Tibial artery (tissue), 4 donors: ENCODE measurements around the gene TRPV5.

ENCODE experiments used
- DNase-seq, 2 donors: peaks; one replicate each; pipeline ENCODE4 v3.0.0-alpha.2; 2019
- H3K27ac ChIP-seq, 2 donors: fragments of 200-600 bp; sonication (generic) in 1 of 2; 1 replicate in 1 of 2; 2 replicates in 1 of 2; pipeline ENCODE4 v1.5.1; 2018 to 2019; ENCODE audit warnings: mild to moderate bottlenecking in 1 of 2
- H3K27me3 ChIP-seq, 2 donors: fragments of 200-600 bp; sonication (generic) in 1 of 2; one replicate each; pipeline versions ENCODE4 v1.5.1 to v1.6.0; 2016 to 2019
- H3K36me3 ChIP-seq, 3 donors: fragments of 200-600 bp; sonication (generic) in 2 of 3; one replicate each; pipeline ENCODE4 v1.5.1; 2016 to 2019; ENCODE audit warnings: mild to moderate bottlenecking in 2 of 3
- H3K4me1 ChIP-seq, 4 donors: fragments of 200-600 bp; sonication (generic) in 2 of 4; 1 replicate in 3 of 4; 2 replicates in 1 of 4; pipeline ENCODE4 v1.5.1; 2016 to 2019
- H3K4me3 ChIP-seq, 2 donors: fragments of 200-600 bp; sonication (generic) in 1 of 2; 1 replicate in 1 of 2; 2 replicates in 1 of 2; pipeline ENCODE4 v1.5.1; 2018 to 2019; ENCODE audit warnings: mild to moderate bottlenecking in 2 of 2
- H3K9me3 ChIP-seq, 3 donors: fragments of 200-600 bp; sonication (generic) in 1 of 3; one replicate each; pipeline ENCODE4 v1.5.1; 2016 to 2019
- CTCF ChIP-seq, 2 experiments: fragments of 200-600 bp in 1 of 2; fragments of 450-650 bp in 1 of 2; IDR thresholded peaks; one replicate each; pipeline ENCODE4 v1.5.1; 2017 to 2019; ENCODE audit warnings: antibody characterized with exemption in 2 of 2, mild to moderate bottlenecking in 1 of 2, moderate library complexity in 1 of 2
- intact Hi-C: fragments of 100-400 bp; cut with DNase I; formaldehyde crosslinking; loops from one replicate; pipeline ENCODE4 v1.15.0; 2023; ENCODE audit warnings: low total_unique reads

TRPV5 gene

GRCh38 chr7:142896151-142896550, 37.4 kb downstream of the TRPV5 start:
- intact Hi-C loops, result no loop called here
- no peak for TF ChIP-seq CTCF (IDR thresholded peaks at IDR 0.05)

GRCh38 chr7:142894985-142895593, 38.5 kb downstream of the TRPV5 start:
- no peak for TF ChIP-seq CTCF (IDR thresholded peaks at IDR 0.05)
- Histone ChIP-seq H3K4me1 (no peaks in the 10 kb centered on the region), H3K27ac (no peak overlapping the region), H3K36me3 (no peaks in the 10 kb centered on the region), H3K9me3 (no peaks in the 10 kb centered on the region), H3K4me3 (no peak overlapping the region), H3K27me3 (peaks cover 0 to 11% of the 10 kb centered on the region in 2 donors)
- intact Hi-C loops, result no loop called here
- DNase-seq, result no peak

More at GRCh38 chr7:142896151-142896550, 37.4 kb downstream of the TRPV5 start:
- H3K36me3 ChIP-seq, result no peaks in the 10 kb centered on the region
- no peaks in the 10 kb centered on the region for H3K4me1 ChIP-seq
- H3K27ac ChIP-seq, result no peak overlapping the region
- H3K4me3 ChIP-seq, result no peak overlapping the region
- no peaks in the 10 kb centered on the region for H3K9me3 ChIP-seq
- DNase-seq, result no peak
- peaks cover 0 to 11% of the 10 kb centered on the region in 2 donors for H3K27me3 ChIP-seq

GRCh38 chr7:142894112-142894984, 39.2 kb downstream of the TRPV5 start:
- H3K27me3 ChIP-seq, result peaks cover 0 to 11% of the 10 kb centered on the region in 2 donors
- no peak overlapping the region for H3K27ac ChIP-seq
- DNase-seq, result no peak
- H3K9me3 ChIP-seq, result no peaks in the 10 kb centered on the region
- H3K36me3 ChIP-seq, result no peaks in the 10 kb centered on the region
- H3K4me1 ChIP-seq, result no peaks in the 10 kb centered on the region
- H3K4me3 ChIP-seq, result no peak overlapping the region
- intact Hi-C loops, result no loop called here
- TF ChIP-seq CTCF (IDR thresholded peaks at IDR 0.05), result no peak

- no peaks in the 10 kb centered on the region for H3K36me3 ChIP-seq
- DNase-seq, result no peak
- intact Hi-C loops, result no loop called here
- H3K27ac ChIP-seq, result no peak overlapping the region
- no peak for TF ChIP-seq CTCF (IDR thresholded peaks at IDR 0.05)
- H3K4me3 ChIP-seq, result no peak overlapping the region
- peaks cover 0 to 17% of the 10 kb centered on the region in 2 donors for H3K27me3 ChIP-seq
- no peaks in the 10 kb centered on the region for H3K4me1 ChIP-seq
- no peaks in the 10 kb centered on the region for H3K9me3 ChIP-seq
Observed at GRCh38 chr7:142892951-142893350, 40.6 kb downstream of the TRPV5 start.

- H3K4me1 ChIP-seq, result no peaks in the 10 kb centered on the region
- H3K9me3 ChIP-seq, result no peaks in the 10 kb centered on the region
- no peak for DNase-seq
- no peak overlapping the region for H3K27ac ChIP-seq
- H3K4me3 ChIP-seq, result no peak overlapping the region
- no peak for TF ChIP-seq CTCF (IDR thresholded peaks at IDR 0.05)
- H3K27me3 ChIP-seq, result peaks cover 0 to 17% of the 10 kb centered on the region in 2 donors
- intact Hi-C loops, result no loop called here
- no peaks in the 10 kb centered on the region for H3K36me3 ChIP-seq
Observed at GRCh38 chr7:142891490-142892082, 42.0 kb downstream of the TRPV5 start.
